HG03439 (cell line): ENCODE data around the gene WDR36.
A peak's percentile ranks its signal among the peaks of the same experiment; 100 is the strongest.

Experiments used
- ATAC-seq: cut with Tn5 transposase; IDR thresholded peaks from one replicate; pipeline ENCODE4 v1.9.1; 2021; ENCODE audit warnings: mild to moderate bottlenecking, moderate library complexity; ENCODE audit not compliant: unreplicated experiment

Gene WDR36

DNA sequence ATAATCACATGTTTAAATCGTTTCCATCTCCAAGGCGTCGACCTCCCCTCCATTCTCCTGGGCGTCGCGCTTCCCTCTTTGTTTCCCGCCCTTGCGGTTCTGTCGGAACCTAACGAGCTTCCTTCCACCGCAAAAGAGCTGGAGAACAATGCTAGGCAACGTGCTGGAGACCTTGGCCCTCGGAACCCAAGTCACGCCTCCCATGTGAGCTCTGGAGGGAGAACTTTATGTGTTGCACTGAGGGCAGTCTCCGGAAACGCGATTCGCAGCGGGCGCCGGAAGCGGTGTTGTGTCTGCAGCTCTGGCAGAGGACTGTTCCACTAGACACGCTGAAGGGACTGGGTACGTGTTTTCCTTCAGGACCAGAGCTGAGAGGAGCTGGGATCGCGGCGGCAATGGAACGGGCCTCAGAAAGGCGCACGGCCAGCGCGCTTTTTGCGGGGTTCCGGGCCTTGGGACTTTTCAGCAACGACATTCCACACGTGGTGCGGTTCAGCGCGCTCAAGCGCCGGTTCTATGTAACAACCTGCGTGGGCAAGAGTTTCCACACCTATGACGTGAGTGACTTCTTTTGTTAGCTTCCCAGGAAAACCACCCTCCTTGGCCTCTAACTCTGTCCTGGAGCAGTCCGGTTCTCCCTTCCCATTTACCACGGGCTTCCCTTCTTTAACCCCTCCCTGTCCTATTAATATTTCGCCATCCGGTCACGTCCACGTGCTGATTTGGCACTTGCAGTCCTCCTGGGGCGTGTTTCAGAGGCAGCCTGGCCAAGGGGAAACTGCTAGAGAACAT lies at the start of gene WDR36:
Gene WDR36, plus strand, starts transcription at position 287 of the 792 bp plus-strand sequence. Its CDS starts 109 bp downstream, at position 396.
- peak; percentile 97 for ATAC-seq

DNA sequence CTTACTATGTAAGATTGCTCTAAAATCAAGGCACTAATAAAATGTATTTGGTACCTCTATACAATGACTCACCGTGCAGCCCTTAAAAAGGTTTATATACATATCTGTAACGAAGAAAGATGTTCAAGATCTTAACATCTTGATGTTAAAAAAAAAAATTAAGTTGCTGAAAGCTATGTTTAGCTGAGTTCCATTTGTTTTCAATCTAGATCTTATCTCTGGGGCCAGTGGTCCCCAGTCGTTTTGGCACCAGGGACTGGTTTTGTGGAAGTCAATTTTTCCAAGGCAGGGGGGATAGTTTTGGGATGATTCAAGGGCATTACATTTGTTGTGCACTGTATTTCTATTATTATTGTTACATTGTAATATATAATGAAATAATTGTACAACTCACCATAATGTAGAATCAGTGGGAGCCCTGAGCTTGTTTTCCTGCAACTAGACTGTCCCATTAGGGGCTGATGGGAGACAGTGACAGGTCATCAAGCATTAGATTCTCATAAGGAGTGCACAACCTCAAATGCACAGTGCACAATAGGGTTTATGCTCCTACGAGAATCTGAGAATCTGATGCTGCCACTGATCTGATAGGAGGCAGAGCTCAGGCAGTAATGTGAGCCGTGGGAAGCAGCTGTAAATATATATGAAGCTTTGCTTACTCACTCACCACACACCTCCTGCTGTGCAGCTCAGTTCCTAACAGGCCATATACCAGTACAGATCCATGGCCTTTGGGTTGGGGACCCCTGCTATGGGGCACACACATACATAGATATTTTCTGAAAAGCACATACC lies 48.2 kb upstream of the WDR36 start:
- no peak for ATAC-seq

DNA sequence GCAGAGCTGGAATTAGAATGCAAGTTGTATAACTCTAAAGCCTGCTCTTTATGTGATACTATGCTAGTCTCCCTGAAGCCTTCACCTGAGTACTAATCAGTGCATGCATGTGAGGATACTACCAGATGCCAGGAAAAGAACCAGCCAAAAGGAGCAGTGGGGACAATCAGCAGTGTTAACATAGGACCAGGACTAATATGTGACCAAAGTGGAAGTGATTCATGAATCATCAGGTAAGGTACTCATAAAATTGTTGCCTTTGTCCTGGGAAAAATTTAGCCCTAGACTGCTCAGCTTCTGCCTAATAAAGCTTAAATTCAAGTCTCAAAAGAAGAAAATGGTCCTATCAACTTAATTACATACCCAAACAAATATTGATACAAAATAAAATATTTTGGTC lies 34.1 kb upstream of the WDR36 start:
- no peak for ATAC-seq

DNA sequence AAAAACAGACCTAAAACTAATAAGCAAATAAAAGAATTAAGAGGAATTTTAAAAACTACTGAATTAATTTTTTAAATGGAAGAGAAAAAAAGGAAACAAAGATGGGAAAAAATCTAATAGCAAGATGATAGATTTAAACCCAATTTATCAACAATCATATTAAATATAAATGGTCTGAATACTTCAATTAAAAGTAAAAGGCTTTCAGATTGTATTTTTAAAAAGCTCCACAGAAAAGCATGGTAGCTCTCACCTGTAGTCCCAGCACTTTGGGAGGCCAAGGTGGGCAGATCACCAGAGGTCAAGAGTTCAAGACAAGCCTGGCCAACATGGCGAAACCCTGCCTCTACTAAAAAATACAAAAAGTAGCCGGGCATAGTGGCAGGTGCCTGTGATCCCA lies 32.0 kb upstream of the WDR36 start:
- ATAC-seq: no peak

DNA sequence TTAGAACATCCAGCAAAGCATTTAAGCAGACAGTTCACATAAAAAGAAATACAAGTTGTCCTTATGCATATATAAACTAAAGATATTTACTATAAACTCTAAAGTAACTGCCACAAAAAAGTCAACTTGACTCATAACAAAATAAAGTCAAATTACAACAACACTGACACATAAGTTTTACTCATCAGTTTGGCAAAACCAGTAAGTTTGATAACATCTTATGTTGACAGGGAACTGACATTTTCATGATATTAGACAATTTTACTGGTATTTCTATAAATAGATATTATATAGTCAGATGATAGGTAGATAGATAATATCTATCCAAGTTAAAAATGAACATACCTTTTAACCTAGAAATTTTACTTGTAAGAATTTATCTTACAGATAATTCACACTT lies 30.5 kb upstream of the WDR36 start:
- ATAC-seq: no peak

DNA sequence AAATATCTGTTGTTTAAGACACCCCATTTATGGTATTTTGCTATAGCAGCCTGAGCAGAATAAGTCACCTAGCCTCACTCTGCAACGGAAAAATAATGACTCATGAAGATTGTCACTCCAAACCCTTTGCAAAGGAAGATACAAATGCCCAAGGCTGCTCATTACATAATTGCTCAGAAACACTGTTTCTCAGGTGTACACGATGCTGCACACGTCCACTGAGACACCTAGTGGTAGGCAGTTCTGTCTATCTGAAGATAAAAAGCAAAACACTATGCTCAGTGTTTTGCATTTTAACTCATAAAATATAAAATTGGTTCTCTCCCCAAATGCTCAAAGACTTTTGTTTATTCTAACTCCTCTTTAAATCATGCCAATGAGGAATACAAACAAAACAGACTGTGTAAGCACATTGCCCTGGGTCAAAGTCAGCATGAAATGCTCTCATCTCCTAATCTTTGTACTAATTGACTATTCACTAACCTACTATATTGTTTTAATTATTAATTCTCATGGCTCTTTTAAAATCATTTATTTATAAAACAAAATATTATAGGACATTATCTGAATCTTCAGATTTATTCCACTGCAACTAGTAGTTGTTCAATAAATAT lies 28.3 kb upstream of the WDR36 start:
- no peak for ATAC-seq

DNA sequence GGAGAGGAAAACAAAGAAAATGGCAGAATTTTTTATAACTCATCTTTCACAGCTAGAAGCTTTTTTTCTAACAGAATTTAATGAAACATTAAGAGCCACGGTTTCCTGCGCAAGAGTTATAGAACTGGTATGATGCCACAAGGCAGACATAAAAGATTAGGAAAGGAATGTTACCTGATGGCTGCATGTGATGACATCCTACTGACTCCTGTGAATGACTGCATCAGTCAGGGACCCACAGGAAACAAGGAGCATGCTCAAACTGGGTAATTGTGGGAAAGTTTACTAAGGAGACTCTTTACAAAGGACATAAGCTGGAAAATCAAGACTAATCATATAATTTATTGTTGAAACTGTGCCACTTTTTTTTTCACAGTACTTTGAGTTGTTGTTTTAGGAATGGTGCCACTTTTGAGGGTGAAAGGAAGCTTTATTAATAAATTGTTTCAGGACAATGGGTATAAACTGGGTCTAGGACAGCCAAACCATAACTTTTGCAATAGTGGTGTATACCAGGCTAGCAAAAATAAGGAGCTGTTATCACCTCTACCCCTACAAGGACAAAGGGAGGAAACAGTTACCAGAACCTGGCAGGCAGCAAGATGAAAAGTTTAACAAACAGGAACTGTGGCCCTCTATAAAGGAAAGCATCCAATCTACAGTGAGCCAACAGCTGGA lies 25.7 kb upstream of the WDR36 start:
- no peak for ATAC-seq

DNA sequence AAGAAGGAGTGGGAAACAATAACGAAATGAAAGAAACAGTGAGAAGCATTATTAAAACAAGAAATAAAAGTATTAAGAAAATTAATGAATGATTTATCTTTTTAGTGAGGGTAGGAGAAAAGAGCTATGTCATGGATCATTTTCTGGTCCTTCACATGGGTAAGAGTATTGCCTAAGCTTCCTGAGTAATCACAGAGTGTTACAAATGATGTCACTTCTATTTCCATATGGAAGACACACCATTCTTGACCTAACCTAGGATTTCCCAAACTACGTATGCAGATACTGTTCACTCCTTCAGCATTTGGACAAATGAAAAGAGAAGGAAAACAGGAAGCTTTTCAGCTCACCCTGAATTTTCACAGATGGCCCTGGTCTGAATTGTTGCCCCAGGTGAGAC lies 23.9 kb upstream of the WDR36 start:
- no peak for ATAC-seq

DNA sequence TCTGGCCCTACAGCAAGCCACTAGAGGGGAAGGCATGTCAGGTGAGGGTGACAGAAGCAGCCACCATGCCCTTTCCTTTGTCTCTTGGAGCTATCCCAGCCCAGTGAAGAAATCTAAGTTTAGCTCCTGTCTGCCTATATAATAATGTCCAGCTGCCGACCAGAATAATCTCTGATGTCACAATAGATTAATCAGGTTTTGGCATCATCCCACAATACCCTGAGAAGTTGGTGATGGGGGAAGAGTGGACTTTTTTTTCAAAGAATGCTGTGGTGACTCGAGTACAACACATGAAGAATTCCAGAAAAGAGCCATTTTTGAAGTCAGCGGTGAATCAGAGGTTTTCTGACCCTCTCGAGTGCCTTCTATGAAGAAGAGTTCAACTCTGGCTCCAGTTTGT lies 22.3 kb upstream of the WDR36 start:
- no peak for ATAC-seq

DNA sequence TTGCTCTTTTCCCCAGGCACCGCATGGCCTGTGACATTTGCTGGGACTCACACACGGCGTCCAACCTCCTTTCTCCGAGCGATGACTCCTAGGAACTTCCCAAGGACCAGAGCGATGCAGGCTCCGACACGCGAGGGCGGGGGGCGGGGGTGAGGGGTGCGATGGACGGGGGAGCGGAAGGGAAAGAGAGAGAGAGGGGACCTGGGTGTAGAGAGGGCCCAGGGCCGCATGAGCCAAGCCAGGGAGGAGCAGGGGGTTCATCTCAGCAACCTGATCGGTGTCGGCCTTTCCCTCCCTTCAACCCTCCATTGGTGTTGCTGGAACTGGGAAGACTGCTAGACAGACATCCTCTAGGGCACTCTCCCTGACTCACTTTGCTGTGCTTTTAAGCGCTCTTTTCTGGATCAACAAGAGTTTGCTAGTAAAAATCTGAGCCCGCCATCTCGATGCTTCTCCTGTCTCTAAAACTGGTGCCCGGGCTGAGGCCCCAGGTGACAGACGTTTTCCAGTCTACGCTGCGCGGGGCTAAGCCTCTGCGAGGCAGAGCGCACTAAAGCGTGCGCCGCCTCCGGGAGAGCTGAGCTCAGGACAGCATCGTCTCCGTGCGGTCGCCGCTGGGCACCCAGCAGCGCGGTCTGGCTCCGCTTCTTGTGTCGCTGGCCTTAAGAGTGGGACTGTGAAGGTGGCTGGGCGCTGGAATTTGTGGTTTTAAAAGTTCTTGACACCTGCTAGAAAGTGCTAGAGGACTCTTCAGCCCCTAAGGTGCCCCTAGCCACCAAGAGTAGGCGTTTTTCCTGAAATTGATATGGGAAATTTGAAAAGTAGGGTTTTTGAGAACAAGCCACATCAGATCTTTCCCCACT lies 21.6 kb upstream of the WDR36 start:
- ATAC-seq: no peak

DNA sequence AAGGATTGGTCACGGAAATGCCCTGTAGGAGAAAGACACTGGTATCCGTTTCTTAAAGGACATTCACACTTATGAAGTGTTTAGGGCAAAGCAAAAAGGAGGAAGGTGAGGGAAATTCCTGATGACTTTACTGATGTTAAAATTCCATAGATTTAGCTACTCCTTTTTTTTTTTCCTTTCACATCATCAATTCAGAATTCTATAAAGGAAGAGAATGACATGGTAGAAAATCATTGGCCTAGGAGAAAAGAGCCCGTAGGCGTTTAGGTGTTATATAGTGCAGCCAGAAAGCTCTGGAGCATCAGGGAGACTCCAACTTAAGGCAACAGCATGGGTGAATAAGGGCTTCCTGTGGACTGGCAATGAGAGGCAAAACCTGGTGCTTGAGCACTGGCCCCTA lies 20.7 kb upstream of the WDR36 start, which contains the start of gene TSLP:
Gene TSLP, plus strand, starts transcription at position 301 of the 400 bp plus-strand sequence. CDS start 178 bp downstream, outside the sequence.
- ATAC-seq: no peak

DNA sequence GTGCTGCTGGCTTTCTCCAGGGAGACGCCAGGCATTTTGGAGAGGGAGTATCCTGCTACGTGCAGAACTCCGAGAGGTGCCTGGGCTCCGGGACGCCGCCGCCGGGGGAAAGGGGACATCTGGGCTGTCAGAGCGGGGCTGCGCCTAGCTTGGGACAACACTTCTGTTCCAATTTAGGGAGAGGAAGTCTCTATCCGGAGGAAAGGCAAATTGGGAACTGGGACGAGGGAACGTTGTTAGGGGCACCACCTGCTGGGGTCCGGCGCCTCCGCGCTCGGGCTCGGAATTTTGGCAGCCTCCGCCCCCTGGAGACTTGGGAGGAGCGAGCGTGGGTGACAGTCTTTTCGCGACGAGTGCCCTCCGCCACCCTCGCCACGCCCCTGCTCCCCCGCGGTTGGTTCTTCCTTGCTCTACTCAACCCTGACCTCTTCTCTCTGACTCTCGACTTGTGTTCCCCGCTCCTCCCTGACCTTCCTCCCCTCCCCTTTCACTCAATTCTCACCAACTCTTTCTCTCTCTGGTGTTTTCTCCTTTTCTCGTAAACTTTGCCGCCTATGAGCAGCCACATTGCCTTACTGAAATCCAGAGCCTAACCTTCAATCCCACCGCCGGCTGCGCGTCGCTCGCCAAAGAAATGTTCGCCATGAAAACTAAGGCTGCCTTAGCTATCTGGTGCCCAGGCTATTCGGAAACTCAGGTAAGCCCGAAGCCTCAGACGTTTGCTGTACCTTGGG lies 19.0 kb upstream of the WDR36 start:
- ATAC-seq: peak; percentile 97

DNA sequence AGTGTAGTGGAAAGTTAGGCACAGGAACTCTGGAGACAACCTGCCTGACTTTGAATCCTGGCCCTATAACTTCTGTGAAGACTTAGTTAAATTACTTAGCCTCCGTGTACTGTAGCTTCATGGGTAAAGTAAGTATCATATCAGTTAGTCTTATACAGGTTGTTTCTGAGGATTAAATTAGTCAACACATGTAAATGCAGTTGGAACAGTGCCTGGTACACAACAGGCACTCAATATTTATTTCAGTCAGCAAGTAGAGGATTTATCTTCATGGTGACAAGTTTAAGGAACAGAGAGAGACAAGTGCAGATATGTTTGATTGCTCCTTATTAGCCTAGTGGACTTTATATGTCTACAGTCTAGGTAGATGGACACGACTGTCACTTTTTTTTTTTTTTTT lies 17.9 kb upstream of the WDR36 start:
- no peak for ATAC-seq

DNA sequence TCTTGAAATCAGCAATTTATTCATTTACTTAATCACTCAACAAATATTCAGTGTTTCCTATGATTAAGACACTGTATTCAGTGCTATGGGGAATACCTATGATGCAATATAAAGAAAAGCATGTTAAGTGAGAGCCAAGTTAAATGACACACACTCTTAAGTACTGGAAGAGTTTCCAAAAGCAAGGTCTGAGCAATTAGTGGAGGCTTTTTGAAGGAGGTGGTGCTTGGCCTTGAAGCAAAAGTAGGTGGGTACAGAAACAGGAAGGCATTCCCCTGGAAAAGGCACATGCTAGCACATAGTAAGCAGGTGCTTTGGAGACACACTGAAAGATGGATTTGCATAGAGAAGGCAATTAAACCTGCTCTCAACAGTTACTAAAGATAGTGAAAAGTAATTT lies 16.6 kb upstream of the WDR36 start:
- no peak for ATAC-seq

DNA sequence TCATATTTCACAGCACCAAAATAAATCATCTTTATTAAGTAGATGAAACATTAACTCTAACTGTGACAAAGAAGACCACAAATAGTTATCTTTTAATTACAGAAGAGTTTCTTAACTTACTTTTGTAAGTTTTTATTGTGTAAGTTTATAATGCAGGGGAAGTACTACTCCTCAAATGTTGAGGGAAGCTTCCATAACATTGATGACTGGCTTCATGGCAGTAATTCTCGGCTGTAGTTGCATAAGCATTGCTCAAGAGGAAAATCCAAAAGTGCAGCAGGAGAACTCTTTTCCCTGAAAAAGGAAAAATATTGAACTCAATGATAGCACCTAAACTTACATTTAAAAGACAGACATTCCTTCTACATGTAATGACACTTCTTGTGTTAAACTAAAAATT lies 16.1 kb upstream of the WDR36 start:
- no peak for ATAC-seq

DNA sequence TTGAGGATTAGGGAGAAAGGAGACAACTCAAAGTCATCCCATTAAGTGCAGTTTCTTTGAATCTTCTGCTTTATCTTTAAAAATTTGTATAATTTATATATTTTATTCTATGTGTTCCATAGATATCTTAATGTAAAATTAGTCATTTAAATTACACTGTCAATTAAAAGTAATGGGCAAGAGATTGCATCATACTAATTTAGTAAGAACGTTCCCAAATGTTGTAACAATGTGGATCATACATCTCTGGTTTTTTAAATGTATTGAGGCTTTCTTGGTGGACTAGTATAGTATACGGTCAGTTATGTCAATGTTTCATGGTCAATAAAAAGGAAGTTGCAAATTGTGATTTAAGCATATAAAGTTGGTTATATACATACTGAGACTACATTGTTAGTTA lies 14.5 kb upstream of the WDR36 start:
- no peak for ATAC-seq

DNA sequence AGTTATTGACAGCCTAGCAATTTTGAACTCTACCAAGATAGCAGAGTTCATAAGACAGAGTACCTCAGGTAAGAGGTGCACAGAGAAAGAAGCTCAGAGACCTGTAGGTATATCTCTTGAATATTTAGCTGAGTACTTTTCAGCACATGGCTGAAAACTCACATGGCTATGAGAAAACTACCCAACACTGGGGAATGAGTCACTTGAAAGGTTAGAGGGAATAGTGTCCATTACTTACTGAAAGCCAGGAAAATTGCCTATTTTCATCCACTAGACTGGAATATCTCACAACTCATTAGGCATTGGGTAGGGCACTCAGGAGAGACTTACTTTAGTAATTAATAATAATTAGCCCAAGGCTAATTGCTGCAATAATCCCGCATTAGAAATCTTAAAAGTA lies 12.3 kb upstream of the WDR36 start:
- no peak for ATAC-seq

DNA sequence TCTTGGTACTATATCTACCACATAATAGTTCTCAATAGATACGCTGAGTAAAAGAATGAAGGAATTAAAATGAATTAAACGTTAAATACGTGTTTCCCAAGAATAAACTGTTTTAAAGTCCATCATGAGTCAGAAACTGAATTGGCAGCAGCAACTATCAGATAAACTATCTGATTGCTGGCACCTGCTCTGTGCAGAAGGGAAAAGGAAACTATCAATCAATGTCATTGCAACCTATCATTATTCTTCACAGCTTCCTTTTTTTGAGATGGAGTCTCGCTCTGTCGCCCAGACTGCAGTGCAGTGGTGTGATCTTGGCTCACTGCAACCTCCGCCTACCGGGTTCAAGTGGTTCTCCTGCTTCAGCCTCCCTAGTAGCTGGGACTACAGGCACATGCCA lies 8.8 kb upstream of the WDR36 start:
- no peak for ATAC-seq

DNA sequence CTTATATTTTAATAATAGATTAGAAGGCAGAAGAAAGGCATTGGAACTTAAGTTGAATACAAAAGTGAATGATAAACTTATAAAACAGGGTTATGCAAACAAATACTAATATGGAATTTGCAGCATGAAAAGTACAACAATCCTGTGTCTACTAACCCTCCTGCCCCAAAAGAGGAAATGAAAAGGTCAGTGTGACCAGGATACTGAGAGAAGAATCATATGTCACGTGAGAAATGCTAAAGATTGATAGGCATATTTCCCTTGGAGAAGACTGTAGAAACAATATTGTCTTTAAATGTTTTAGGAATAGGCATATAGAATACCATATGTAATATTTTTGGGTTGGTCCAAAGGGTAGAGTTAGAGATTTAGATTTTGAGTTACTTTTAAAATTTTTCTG lies 3.8 kb downstream of the WDR36 start:
- ATAC-seq: no peak
